ENCODE data around the gene DDX31.

The DDX31 gene

GRCh38 chr9:132634327-132634726 is 35.5 kb downstream of the DDX31 start:
- DNase-seq (ENCODE audit: low spot score): no peak

GRCh38 chr9:132632413-132633129 is 37.2 kb downstream of the DDX31 start:
- DNase-seq (ENCODE audit: low spot score): no peak

- peak; percentile 20 for DNase-seq (ENCODE audit: low spot score)
Observed at GRCh38 chr9:132631685-132632084, 38.1 kb downstream of the DDX31 start.

GRCh38 chr9:132631280-132631679 is 38.5 kb downstream of the DDX31 start:
- DNase-seq (ENCODE audit: low spot score): no peak

GRCh38 chr9:132630811-132631210 is 39.0 kb downstream of the DDX31 start:
- no peak for DNase-seq (ENCODE audit: low spot score)

- DNase-seq (ENCODE audit: low spot score): no peak
Observed at GRCh38 chr9:132630116-132630515, 39.7 kb downstream of the DDX31 start.

GRCh38 chr9:132628746-132629145 is 41.0 kb downstream of the DDX31 start:
- no peak for DNase-seq (ENCODE audit: low spot score)

GRCh38 chr9:132627594-132627993 is 42.2 kb downstream of the DDX31 start:
- no peak for DNase-seq (ENCODE audit: low spot score)

- no peak for DNase-seq (ENCODE audit: low spot score)
Observed at GRCh38 chr9:132627106-132627505, 42.7 kb downstream of the DDX31 start.

- no peak for DNase-seq (ENCODE audit: low spot score)
Observed at GRCh38 chr9:132626285-132626684, 43.5 kb downstream of the DDX31 start.

GRCh38 chr9:132622159-132622558 is 47.6 kb downstream of the DDX31 start:
- no peak for DNase-seq (ENCODE audit: low spot score)

- no peak for DNase-seq (ENCODE audit: low spot score)
Observed at GRCh38 chr9:132616725-132617124, 53.1 kb downstream of the DDX31 start.

- no peak for DNase-seq (ENCODE audit: low spot score)
Observed at GRCh38 chr9:132615774-132616173, 54.0 kb downstream of the DDX31 start.

GRCh38 chr9:132614324-132614723 is 55.5 kb downstream of the DDX31 start:
- DNase-seq (ENCODE audit: low spot score): no peak

GRCh38 chr9:132610661-132611060 is 59.1 kb downstream of the DDX31 start:
- no peak for DNase-seq (ENCODE audit: low spot score)

GRCh38 chr9:132609829-132610228 is 60.0 kb downstream of the DDX31 start:
- no peak for DNase-seq (ENCODE audit: low spot score)

- DNase-seq (ENCODE audit: low spot score): no peak
Observed at GRCh38 chr9:132609184-132609583, 60.6 kb downstream of the DDX31 start.

- no peak for DNase-seq (ENCODE audit: low spot score)
Observed at GRCh38 chr9:132606066-132606465, 63.7 kb downstream of the DDX31 start.

GRCh38 chr9:132605387-132605786 is 64.4 kb downstream of the DDX31 start:
- no peak for DNase-seq (ENCODE audit: low spot score)

- no peak for DNase-seq (ENCODE audit: low spot score)
Observed at GRCh38 chr9:132602207-132602606, 67.6 kb downstream of the DDX31 start.

GRCh38 chr9:132600326-132600984 is 69.3 kb downstream of the DDX31 start:
- DNase-seq (ENCODE audit: low spot score): no peak

GRCh38 chr9:132597073-132597775 is 72.6 kb downstream of the DDX31 start:
- peak; percentile 8 for DNase-seq (ENCODE audit: low spot score)

GRCh38 chr9:132596200-132596599 is 73.6 kb downstream of the DDX31 start:
- no peak for DNase-seq (ENCODE audit: low spot score)
